HepG2 (cell line): ENCODE measurements around the gene HPCAL1. TPM values are rescaled to one million over a fixed set of nuclear protein-coding genes. Genes with fewer than 3 reads are reported as not detected.

Source experiments
- BCL3 ChIP-seq: sonication (generic); formaldehyde crosslinking; IDR thresholded peaks from 2 replicates; pipeline ENCODE4 v1.5.1; 2020; ENCODE audit warnings: mild to moderate bottlenecking, missing genetic modification reagents, moderate library complexity
- BCLAF1 ChIP-seq: fragments of 450-650 bp; IDR thresholded peaks from 2 replicates; pipeline ENCODE4 v1.6.1; 2017; ENCODE audit warnings: mild to moderate bottlenecking
- BHLHE40 ChIP-seq: IDR thresholded peaks from 2 replicates; pipeline ENCODE4 v1.6.1; 2011; ENCODE audit warnings: low read length, improper control_type of control experiment
- CREM ChIP-seq, 2 experiments: sonication (generic) in 1 of 2; formaldehyde crosslinking in 1 of 2; IDR thresholded peaks; 2 replicates each; pipeline versions ENCODE4 v1.4.0 to v1.6.1; 2016 to 2020; ENCODE audit warnings: antibody characterized with exemption in 1 of 2, mild to moderate bottlenecking in 1 of 2, missing genetic modification reagents in 1 of 2
- PHF20 ChIP-seq: sonication (generic); formaldehyde crosslinking; IDR thresholded peaks from 2 replicates; pipeline ENCODE4 v1.5.0; 2020; ENCODE audit warnings: mild to moderate bottlenecking, missing genetic modification reagents
- PITX1 ChIP-seq: sonication (generic); formaldehyde crosslinking; IDR thresholded peaks from 2 replicates; pipeline ENCODE4 v1.5.1; 2020; ENCODE audit warnings: mild to moderate bottlenecking, missing genetic modification reagents
- PREB ChIP-seq: sonication (generic); formaldehyde crosslinking; IDR thresholded peaks from 2 replicates; pipeline ENCODE4 v1.4.0; 2020; ENCODE audit warnings: missing genetic modification reagents
- ZBTB39 ChIP-seq: sonication (generic); formaldehyde crosslinking; IDR thresholded peaks from 2 replicates; pipeline ENCODE4 v1.5.0; 2020; ENCODE audit warnings: missing genetic modification reagents
- ZKSCAN5 ChIP-seq: sonication (generic); formaldehyde crosslinking; IDR thresholded peaks from 2 replicates; pipeline ENCODE4 v1.5.1; 2020; ENCODE audit warnings: mild to moderate bottlenecking, missing genetic modification reagents
- ZNF496 ChIP-seq: sonication (generic); formaldehyde crosslinking; IDR thresholded peaks from 2 replicates; pipeline ENCODE4 v1.8.1; 2023; ENCODE audit warnings: mild to moderate bottlenecking, moderate library complexity, missing genetic modification reagents; ENCODE audit not compliant: insufficient replicate concordance
- polyA plus RNA-seq, 8 experiments: library from polyadenylated mRNA; depleted of rRNA in 3 of 8; stranded (reverse) in 7 of 8; unstranded in 1 of 8; fragments of >200 nt; fragmentation: Illumina TruSeq in 4 of 8; extraction: Trizol in 4 of 8; gene quantifications; 2 replicates each; pipeline versions ENCODE4 v1.2.1 to v1.2.3, GENCODE V29; 2011 to 2016; ENCODE audit warnings: low read depth in 4 of 8, missing spikeins in 1 of 8, mixed read lengths in 1 of 8; ENCODE audit not compliant: insufficient read depth in 1 of 8
- total RNA-seq, 5 experiments: library from RNA; depleted of rRNA; stranded (reverse); fragments of >200 nt; fragmentation: Illumina TruSeq; extraction: Trizol; gene quantifications; 2 replicates each; pipeline ENCODE4 v1.2.3, GENCODE V29; 2016; ENCODE audit warnings: low read depth in 1 of 5

The HPCAL1 gene
- total and polyA plus RNA-seq, 2 of the 13 experiments (the other 11 are each of a cell fraction or from before 2014, with no cell fraction given), result 29.5 to 29.9 TPM

- TF ChIP-seq ZBTB39 (CRISPR knock-in tag), result no peak
- no peak for TF ChIP-seq ZNF496 (CRISPR knock-in tag)
- no peak for TF ChIP-seq BCL3 (CRISPR knock-in tag)
- TF ChIP-seq PITX1 (CRISPR knock-in tag), result no peak
- no peak for TF ChIP-seq BHLHE40
- no peak for TF ChIP-seq PHF20 (CRISPR knock-in tag)
- no peak for TF ChIP-seq CREM (IDR thresholded peaks at IDR 0.05)
- no peak for TF ChIP-seq CREM (CRISPR knock-in tag; IDR thresholded peaks at IDR 0.05)
- TF ChIP-seq PREB (CRISPR knock-in tag), result no peak
- no peak for TF ChIP-seq BCLAF1
- TF ChIP-seq ZKSCAN5, result no peak
These were observed 111.9 kb downstream of the HPCAL1 start (continued) for GRCh38 chr2:10414591-10414990.
